NCI-H187 treated with DMSO at 0.1 percent for 48 hours (cell line): ENCODE data around the gene SLC16A5.
"Not testable (repeated sequence)": the region's sequence is repeated elsewhere in the genome, so short reads cannot be mapped to it uniquely, and the experiment has no call there.

Experiments used
- DNase-seq: peaks from one replicate; lab custom pipeline; 2025; lab: John Stamatoyannopoulos, UW

The SLC16A5 gene

GRCh38 chr17:75087558-75088453 lies at the start of gene SLC16A5:
TSS of gene SLC16A5 (plus strand) at chr17:75087954. CDS start at chr17:75093637, 5,683 bp downstream.
- no peak for DNase-seq

GRCh38 chr17:75039238-75039637 lies 48.5 kb upstream of the SLC16A5 start:
- DNase-seq = no peak

- DNase-seq = no peak
Measured at GRCh38 chr17:75041656-75042280, 46.0 kb upstream of the SLC16A5 start.

GRCh38 chr17:75043789-75044188 lies 44.0 kb upstream of the SLC16A5 start:
- DNase-seq = not testable (repeated sequence)

- no peak for DNase-seq
Measured at GRCh38 chr17:75044716-75045115, 43.0 kb upstream of the SLC16A5 start.

- DNase-seq = not testable (repeated sequence)
Measured at GRCh38 chr17:75045946-75046406, 41.8 kb upstream of the SLC16A5 start.

GRCh38 chr17:75046407-75047289 lies 41.1 kb upstream of the SLC16A5 start, which contains the start of the genes ATP5PD and KCTD2:
TSS of gene ATP5PD (minus strand) at chr17:75046969. CDS start at chr17:75042650, 4,319 bp downstream.
TSS of gene KCTD2 (plus strand) at chr17:75047225. CDS start at chr17:75047251, 26 bp downstream.
- DNase-seq = peak; percentile 86

GRCh38 chr17:75047398-75048098 lies 40.2 kb upstream of the SLC16A5 start:
- DNase-seq = no peak

GRCh38 chr17:75048249-75048878 lies 39.4 kb upstream of the SLC16A5 start:
- no peak for DNase-seq

GRCh38 chr17:75049057-75049456 lies 38.7 kb upstream of the SLC16A5 start:
- DNase-seq = no peak

GRCh38 chr17:75049706-75050105 lies 38.0 kb upstream of the SLC16A5 start:
- DNase-seq = no peak

GRCh38 chr17:75051941-75052340 lies 35.8 kb upstream of the SLC16A5 start:
- no peak for DNase-seq

- DNase-seq = no peak
Measured at GRCh38 chr17:75059369-75060345, 28.1 kb upstream of the SLC16A5 start.

GRCh38 chr17:75060434-75061054 lies 27.2 kb upstream of the SLC16A5 start:
- DNase-seq = no peak

- no peak for DNase-seq
Measured at GRCh38 chr17:75061055-75061438, 26.7 kb upstream of the SLC16A5 start.

GRCh38 chr17:75061618-75062017 lies 26.1 kb upstream of the SLC16A5 start:
- no peak for DNase-seq

- no peak for DNase-seq
Measured at GRCh38 chr17:75063201-75063600, 24.6 kb upstream of the SLC16A5 start.

GRCh38 chr17:75063626-75064025 lies 24.1 kb upstream of the SLC16A5 start:
- no peak for DNase-seq

GRCh38 chr17:75064040-75064439 lies 23.7 kb upstream of the SLC16A5 start:
- no peak for DNase-seq
